T-helper 2 cell treated with Interferon-gamma antibody and Interleukin-4, amounts not matched to agents 100 ng/mL and 5 ng/mL, for 36 hours (primary cell): ENCODE results near the gene NAA38. TPM values are rescaled to one million over a fixed set of nuclear protein-coding genes. Genes with fewer than 3 reads are reported as not detected.
"Not testable (repeated sequence)": the region's sequence is repeated elsewhere in the genome, so short reads cannot be mapped to it uniquely, and the experiment has no call there.

Experiments
- intact Hi-C: fragments of 100-400 bp; cut with micrococcal nuclease; formaldehyde crosslinking; loops from one replicate; pipeline ENCODE4 v1.15.1; 2023
- total RNA-seq: library from RNA; stranded (reverse); gene quantifications from 2 replicates; pipeline ENCODE4 v1.2.3, GENCODE V29; 2022

Gene NAA38
- total RNA-seq, 1 donor from 2014 or later, result 74.9 TPM

DNA sequence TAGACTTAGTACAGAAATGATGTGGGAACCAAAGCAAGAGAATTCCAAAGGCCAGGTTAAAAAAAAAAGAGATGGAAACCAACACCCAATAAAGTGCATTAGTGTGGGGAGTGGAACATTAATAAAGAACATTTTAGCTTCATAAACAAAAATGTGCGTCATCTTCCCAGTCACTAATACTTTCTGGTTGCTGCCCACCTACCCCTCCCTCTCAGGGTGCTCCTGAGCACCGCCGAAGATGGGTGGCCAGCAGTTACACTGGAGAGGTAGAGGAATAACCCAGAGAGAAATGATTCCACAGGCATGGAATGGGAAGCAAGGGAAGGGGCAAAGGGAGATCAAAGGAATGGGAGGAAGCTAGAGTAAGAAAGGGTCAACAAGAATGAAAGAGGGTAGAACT, 25.3 kb upstream of the NAA38 start:
- intact Hi-C loops, result loop anchor here (10.0 kb wide), 2 partner anchors 242 to 272 kb away; partner anchors contain the start of genes HES7 and PER1

DNA sequence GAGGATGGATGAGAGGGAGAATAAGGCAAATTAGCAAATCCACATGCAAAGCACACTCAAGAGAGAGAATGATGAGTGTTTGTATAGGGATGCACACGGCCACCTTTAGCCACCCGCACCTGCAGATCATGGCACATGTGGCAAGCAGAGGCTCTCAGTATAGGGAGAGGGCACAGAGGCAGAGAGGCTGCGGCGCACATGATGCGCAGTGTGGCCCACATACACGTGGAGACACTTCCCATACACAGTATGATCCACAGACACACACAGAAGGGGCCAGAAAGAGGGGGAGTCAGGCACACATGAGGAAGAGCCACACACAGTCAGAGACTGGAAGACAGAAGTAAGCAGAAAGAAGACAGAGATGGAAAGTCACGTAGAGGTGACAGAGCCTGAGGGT, 24.7 kb upstream of the NAA38 start:
- intact Hi-C loops, result loop anchor here (10.0 kb wide), 2 partner anchors 243 to 273 kb away; partner anchors contain the start of genes HES7 and PER1

DNA sequence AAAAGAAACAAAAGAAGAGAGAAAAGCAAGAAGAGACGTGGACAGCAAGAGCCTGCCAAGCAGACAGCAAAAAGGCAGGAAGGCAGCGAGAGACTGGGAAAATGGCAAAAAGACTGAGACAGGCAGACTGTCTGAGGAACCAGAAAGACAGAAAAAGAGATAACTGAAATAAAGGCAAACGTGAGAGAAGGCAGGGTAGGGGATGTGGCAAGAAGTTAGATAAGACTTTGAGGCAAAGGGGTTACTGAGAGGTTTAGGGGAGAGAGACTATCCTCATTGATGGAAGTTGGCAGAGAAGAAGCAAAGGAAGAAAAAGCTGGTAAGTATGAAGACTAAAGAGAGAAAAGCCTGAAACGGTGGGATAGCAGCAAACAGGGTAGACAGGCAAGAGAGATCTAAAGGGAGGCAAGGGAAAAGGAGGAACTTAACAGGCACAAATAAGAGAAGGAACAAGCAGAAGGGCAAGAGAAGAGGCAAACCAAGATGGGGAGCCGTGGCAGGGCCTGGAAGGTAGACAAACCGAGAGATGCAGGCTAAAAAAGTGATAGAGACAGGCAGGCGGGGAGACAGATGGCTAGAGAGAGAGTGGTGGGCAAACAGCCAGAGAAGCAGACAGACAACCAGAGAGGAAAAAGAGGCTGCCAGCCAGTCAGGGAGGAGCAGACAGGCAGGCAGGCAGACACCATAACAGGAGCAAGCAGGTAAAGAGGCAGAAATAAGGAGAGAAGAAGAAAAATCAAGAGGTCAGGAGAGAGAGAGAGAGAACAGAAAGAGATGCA, 24.1 kb upstream of the NAA38 start:
- intact Hi-C loops, result loop anchor here (10.0 kb wide), 2 partner anchors 243 to 273 kb away; partner anchors contain the start of genes HES7 and PER1

DNA sequence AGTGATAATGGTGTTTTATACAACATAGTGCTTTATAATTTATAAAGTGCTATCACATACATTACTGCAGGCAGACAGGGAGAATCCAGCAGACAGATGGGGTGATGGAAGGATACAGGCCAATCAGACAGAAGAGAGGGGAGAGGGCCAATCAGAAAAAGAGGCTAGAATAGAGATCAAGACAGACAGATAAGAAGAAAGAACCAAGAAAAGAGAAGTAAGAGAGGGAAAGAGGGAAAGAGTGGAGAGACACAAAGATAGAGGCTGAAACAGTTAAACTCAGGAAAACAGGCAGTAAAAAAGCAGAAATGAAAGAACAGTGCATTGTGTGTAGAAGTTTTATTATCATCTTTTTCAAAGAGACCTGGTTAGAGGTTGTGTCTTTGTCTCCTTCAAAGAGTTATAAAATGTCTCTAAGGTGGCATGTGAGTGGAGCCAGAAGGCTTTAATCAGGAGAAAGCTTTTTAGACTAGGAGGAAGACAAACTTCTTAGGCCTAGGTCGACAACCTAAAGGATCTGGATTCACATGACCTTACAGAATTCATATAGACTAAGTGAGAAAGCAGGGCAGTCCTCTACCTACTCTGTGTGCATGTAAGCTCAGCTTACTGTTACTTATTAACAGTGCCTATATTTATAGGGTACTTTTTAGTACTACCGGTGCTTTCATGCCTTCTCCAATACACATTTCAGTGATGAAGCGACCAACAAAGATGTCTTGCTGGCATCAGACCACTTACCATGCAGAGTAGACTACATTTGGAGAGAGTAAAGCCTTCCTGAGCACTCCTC, 22.9 kb upstream of the NAA38 start:
- intact Hi-C loops, result loop anchor here (10.0 kb wide), 2 partner anchors 245 to 275 kb away; partner anchors contain the start of genes HES7 and PER1

DNA sequence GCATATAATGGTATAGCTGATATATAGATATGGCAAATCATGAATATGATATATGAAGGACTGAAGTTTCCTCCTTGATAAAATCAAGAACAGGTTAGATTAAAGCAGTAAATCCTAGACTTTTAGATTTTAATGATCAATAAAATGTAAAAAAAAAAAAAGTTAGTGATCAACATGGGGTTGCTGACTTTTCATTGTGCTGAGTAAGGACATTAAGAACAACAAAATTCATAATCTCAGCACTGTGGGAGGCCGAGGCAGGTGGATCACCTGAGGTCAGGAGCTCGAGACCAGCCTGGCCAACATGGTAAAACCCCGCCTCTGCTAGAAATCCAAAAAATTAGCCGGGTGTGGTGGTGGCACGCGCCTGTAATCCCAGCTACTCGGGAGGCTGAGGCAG, 20.9 kb upstream of the NAA38 start:
- intact Hi-C loops, result no loop called here

DNA sequence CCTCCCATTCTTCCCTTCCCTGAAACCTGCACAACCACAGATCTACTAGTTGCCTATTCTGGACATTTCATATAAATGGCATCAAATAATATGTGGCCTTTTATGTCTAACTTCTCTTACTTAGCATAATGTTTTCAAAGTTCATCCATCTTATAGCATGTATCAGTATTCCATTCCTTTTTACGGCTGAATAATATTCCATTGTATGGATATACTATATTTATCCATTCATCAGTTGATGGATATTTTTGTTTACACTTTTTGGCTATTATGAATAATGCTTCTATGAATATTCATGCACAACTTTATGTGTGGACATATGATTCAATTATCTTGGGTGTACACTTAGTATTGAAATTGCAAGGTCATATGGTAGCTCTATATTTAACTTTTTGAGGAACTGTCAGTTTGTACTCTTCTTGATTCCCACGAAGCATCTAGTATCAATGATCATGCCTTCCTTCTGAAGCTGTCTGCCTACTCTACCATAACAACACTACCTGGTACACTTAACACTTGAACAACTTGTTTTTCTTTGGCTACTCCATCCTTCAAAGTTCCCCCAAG, 18.5 kb upstream of the NAA38 start:
- intact Hi-C loops, result no loop called here

DNA sequence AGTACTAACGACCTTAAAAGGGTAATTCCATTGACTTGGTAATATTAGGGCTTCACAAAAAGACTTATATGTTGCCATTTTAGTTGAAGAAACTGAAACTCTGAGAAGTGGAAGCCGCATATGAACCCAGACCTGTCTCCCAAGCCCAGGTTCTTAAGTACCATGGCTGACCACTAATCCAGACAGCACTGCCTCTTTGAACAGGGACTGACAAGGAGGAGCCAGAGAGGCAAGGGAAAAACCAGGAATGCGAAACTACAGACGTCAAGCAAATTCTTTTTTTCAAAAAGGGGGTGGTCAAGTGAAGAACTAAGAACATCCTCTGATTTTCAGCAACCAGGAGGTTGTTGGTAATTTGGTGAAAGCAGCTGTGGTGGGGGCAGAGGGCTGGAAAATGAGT, 15.7 kb upstream of the NAA38 start:
- intact Hi-C loops, result no loop called here

DNA sequence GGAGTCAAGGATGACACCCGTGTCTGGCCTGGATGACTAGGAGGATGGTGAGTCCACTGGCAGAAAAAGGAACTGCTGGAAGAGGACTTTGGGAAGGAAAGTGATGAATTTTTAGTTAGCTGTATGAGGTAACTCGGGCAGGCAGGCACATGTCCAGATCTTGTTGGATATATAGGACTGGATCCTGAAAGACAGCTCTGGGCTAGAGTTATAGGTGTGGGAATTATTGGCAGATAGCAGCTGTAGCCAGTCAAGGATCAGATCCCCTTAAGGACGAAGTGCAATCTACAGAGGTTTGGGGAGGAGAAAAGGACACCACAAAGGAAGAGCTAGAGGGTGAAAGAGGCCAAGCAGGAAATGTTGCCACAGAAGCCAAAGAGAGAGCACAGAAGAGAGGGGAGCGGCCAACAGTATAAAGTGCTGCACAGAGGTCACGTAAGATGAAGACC, 10.5 kb upstream of the NAA38 start:
- intact Hi-C loops, result no loop called here

DNA sequence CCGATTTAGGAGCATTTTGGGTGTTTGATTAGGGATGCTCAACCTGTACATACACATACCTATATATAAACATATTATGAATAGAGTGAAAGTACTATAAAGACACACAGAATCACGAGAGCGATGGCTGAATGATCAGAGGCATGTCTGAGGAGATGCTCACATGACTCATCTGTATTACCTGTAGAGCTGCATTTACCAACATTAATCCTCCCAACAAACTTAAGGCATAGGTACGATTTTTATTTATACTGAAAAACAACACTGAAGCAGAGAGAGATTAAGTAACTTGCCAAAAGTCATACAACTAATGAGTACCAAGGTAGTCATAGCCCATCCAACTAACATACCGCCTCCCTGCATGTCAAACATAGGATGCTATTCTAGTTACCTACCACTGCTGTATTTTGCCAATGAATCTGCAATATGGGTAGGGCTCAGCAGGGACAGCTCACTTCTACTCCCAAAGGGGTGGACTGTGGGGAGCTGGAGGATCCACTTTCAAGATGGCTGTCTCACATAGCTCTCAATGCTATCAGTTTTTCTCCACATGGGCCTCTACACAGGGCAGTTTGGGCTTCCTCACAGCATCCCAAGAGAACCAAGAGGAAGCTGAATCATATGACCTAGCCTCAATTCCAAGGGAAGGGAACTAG, 7.8 kb upstream of the NAA38 start:
- intact Hi-C loops, result no loop called here

DNA sequence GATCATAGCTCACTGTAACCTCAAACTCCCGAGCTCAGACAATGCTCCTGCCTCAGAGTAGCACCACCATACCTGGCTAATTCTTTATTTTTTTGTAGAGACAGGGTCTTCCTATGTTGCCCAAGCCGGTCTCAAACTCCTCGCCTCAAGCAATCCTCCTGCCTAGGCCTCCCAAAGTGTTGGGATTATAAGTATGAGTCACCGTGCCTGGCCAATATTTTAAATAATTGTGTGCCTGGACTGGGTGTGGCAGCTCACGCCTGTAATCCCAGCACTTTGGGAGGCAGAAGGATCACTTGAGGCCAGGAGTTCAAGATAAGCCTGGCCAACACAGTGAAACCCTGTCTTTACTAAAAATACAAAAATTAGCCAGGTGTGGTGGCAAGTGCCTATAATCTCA, 7.0 kb upstream of the NAA38 start:
- intact Hi-C loops, result not testable (repeated sequence)

DNA sequence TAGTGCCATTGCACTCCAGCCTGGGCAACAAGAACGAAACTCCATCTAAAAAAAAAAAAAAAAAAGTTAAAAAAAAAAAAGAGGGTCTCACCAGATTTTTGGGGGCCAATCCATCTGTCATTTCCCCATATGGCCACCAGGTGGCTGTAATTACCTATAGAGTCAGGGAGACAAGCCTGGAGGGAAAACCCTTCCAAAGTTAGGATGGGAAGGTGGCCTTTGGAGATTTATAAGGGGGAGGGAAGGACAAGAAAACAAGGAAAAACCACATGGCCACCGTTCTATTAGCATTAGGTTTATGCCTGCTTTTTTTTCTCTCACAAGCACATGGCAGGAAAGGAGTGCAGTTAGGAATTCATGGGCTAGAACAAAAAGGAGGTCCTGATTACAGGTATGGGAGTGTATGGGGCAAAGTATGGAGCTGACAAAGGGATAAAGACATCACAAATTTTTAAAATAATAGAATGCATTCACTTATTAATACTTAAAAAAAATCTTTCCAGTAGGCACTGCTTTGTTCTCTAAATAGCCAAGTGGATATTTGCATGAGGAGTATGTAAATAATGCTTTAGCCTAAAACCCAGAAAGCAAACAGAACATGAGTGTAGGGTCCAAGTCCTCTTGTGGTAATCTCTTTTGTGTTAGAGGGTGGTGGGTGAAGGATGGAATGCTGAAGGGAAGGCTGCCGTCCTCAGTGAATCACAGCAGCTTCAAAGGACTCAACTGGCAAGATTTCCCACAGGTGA, 5.5 kb upstream of the NAA38 start:
- intact Hi-C loops, result loop anchor here (1.0 kb wide), 2 partner anchors 24 to 125 kb away; no protein-coding TSS in a partner anchor

DNA sequence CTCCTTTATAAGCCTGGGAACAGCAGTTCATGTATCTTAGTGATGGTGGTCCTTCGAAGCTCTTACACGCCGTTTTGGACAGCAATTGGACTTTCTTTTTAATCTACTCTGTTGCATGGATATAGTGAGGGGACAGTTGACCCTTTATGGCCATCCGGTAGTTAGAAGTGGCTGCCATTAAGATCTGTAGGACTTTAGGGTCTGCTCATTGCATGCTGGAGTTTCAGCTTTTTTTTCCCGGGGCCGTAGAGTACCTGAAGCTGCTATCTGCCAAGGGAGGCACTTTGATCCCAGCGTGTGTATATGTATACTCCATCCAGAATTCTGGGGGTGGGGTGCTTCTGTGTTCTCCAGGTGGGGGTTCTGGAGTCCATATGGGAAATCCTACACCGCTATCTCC, 1.7 kb upstream of the NAA38 start:
- intact Hi-C loops, result loop anchor here (10.0 kb wide), 1 partner anchor 624 kb away; the partner anchor contains the start of genes DVL2 and PHF23

DNA sequence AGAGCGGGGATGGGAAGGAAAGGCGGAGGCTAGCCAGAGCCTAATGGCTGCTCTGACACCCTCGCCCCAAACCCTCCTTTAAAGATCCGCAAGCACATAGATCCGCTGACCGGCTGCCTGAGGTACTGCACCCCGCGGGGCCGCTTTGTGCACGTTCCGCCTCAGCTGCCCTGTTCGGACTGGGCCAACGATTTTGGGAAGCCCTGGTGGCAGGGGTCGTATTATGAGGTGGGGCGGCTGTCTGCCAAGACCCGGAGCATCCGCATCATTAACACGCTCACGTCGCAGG, 1.1 kb upstream of the NAA38 start:
- intact Hi-C loops, result loop anchor here (10.0 kb wide), 1 partner anchor 624 kb away; the partner anchor contains the start of genes DVL2 and PHF23

DNA sequence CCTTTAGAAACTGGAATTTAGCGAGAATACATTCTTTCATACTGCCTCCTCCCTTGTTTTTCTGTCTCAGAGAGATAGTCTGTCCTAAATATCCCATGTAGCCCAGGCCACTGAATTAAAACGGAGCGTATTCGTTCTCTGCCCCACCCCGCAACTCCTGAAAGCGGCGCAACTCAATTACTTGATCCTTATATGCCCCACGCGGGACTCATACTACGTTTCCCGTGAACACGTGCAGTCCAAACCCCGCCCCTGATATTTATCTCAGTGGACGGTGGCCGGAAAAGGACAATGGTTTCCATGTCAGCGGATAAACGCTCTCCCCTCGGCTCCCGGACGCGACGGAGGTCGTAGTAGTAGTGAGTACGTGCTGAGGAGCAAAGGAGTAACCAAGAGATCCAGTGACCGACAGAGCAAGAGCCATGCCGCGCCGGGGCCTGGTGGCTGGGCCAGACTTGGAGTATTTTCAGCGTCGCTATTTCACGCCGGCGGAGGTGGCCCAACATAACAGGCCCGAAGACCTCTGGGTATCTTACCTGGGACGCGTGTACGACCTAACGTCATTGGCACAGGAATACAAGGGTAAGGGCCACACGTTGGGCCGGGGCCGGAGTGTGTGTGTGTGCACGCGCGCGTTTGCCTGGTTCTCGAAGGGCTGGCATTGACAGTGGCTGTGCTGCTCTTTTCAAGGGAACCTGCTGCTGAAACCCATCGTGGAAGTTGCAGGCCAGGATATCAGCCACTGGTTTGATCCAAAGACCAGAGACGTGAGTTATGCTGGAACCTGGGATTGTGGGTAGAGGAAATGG, 558 bp upstream of the NAA38 start, which contains the start of gene CYB5D1:
CYB5D1 (plus strand) TSS at position 291 of the 809 bp plus-strand sequence; CDS start at position 423, 132 bp downstream.
- intact Hi-C loops, result loop anchor here (1.0 to 10.0 kb wide), 8 partner anchors 14 to 623 kb away; partner anchors contain the start of genes CNTROB, DVL2, KDM6B and PHF23

DNA sequence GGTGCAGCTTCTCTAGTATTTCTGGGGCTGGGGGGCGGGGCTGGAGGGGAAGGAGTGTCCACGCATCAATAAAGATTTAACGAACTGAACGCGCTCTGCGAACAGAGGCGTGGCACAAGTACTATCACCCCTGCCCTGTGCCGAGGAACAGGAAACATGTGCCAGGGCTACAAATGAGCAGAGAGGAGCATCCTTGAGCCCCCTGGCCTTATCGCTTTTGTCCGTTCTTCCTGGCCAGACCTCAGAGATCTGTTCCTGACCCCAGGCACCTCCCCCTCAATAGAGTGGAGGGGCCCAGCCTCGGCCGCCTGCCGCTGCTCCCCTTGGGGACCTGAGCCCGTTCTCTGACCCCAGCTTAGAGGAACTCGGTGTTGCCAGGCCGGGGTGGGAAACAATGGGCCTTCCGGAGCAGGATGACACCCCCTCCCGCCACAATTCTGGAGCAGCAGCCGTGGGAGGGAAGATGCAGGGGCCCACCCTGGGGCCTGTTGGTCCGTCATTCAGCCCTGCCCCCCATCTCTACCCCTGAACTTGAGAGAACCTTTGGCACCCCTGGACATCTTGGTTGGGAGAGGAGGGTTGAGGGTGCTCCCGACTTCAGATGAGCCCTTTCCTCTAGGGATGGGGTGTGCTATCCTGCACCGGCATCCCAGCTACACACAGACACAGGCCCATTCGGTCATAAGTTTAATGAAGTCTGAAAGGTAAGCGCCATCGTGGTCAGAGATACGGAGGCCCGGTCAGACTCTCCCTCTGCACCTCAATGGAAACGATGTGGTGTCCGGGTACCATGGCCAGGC, 1.1 kb downstream of the NAA38 start:
- intact Hi-C loops, result loop anchor here (1.0 to 10.0 kb wide), 4 partner anchors 34 to 621 kb away; partner anchors contain the start of genes CNTROB, DVL2 and PHF23

DNA sequence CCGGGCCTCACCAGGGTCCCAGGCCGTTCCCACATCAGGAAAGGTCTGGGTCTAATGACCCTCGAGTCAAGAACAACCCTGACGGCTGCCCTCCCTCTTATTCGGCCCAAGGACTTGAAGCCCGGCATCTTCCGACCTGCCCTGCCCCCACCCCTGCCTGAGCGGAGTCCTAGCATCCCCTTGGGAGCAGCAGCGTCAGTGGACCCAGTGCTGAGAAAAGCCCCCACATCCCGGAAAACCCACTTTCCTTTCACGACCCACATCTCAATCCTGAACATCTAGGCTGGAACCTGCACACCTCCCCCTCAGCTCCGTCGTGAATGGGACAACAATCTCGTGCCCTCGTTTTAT, 1.7 kb downstream of the NAA38 start:
- intact Hi-C loops, result loop anchor here (1.0 to 10.0 kb wide), 4 partner anchors 33 to 621 kb away; partner anchors contain the start of genes CNTROB, DVL2 and PHF23

DNA sequence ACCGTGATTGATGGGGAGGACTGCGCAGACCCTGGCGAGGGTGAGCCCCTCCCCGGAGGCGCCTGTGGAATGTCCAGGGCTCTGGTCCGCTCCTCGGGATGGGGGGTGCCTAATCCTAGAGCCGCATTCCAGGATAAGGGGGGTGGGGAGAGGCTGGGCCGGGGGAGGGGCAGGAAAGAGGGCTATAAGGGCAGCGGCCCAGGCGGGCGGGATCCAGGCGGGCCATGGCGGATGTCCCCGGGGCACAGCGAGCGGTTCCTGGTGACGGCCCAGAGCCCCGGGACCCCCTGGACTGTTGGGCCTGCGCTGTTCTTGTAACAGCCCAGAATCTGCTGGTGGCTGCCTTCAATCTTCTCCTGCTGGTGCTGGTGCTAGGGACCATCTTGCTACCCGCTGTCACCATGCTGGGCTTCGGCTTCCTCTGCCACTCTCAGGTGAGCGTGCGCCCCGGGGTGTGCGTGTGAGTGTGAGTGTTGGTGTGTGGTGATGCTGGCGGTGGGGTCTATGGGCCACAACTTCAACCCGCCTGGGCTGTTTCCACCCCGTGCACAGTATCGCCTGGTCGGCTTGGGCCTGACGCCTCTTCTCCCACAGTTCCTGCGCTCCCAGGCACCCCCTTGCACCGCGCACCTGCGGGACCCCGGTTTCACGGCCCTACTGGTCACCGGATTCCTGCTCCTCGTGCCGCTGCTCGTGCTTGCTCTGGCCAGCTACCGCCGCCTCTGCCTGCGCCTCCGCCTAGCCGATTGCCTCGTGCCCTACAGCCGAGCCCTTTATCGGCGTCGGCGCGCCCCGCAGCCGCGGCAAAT, 2.3 kb downstream of the NAA38 start, which contains the start of gene TMEM88:
TMEM88 (plus strand) TSS at position 216 of the 809 bp plus-strand sequence; CDS start at position 225, 9 bp downstream.
- intact Hi-C loops, result loop anchor here (5.0 to 10.0 kb wide), 2 partner anchors 113 to 620 kb away; partner anchors contain the start of genes DVL2 and PHF23
